ENCODE data around the gene MMP21.

Gene MMP21

DNA sequence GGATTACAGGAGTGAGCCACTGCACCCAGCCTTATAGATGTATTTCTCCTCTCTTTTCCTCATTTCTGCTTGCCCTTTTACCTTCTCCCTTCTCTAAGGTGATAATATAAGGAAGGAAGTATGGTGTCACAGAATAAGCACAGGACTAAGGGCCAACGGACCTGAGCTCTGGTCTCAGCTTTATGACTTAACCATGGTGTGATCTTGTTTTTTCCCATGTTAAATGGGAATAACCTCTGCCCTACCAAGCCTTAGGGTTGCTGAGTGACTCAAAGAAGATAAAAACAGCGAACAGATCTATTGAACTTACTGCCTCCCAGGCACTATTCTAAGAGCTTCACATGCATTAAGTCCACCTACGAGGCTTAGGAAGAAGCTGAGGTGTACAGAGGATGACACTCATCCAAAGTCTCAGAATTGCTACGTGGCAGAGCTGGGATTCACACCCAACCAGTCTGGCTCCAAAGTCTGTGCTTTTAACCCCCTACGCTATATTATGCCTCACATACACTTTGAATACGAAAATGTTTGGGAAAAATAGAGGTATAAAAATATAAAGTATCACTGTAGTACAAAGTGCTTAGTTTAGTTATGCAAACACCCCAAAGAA is 41.8 kb upstream of the MMP21 start:
- TF ChIP-seq REST (IDR thresholded peaks at IDR 0.05; ENCODE audit: insufficient read depth in 1 of 2, low read depth in 2 of 2, low read length in 2 of 2) (no peak), POLR2AphosphoS5 (IDR thresholded peaks at IDR 0.05; ENCODE audit: low read depth, low read length) (no peak), FOXP2 (optimal IDR thresholded peaks at IDR 0.05; ENCODE audit: borderline replicate concordance, extremely low read depth, extremely low read length, insufficient read depth) (no peak), SIN3A (IDR thresholded peaks at IDR 0.05; ENCODE audit: borderline replicate concordance, insufficient read depth, low read length) (no peak), TAF1 (IDR thresholded peaks at IDR 0.05; ENCODE audit: borderline replicate concordance, insufficient read depth, low read length) (no peak)

DNA sequence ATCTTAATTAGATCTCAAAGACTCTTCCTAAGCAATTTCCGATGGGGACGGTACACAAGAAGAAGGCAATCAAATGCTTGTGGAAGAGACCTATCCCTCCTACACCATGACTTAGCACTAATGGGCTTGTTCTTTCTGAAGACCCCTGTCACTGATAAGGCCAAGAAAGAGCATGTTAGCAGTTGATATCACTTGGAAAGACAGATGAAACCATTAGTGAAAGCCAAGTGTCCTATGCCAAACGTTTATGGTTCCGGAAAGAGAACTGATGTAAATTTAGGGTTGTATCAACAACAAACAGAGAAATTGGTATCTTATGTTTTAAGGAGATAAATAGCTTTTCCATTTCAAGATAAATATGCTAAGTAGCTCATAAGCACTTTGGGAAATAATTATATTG is 40.9 kb upstream of the MMP21 start:
- no peak for TF ChIP-seq TAF1 (IDR thresholded peaks at IDR 0.05; ENCODE audit: borderline replicate concordance, insufficient read depth, low read length)

GRCh38 chr10:125815764-125816163 is 40.1 kb upstream of the MMP21 start:
- TF ChIP-seq SIN3A (IDR thresholded peaks at IDR 0.05; ENCODE audit: borderline replicate concordance, insufficient read depth, low read length) = no peak
- TF ChIP-seq FOXP2 (optimal IDR thresholded peaks at IDR 0.05; ENCODE audit: borderline replicate concordance, extremely low read depth, extremely low read length, insufficient read depth) = no peak
- no peak for TF ChIP-seq TAF1 (IDR thresholded peaks at IDR 0.05; ENCODE audit: borderline replicate concordance, insufficient read depth, low read length)
- TF ChIP-seq POLR2AphosphoS5 (IDR thresholded peaks at IDR 0.05; ENCODE audit: low read depth, low read length) = no peak
- TF ChIP-seq REST (IDR thresholded peaks at IDR 0.05; ENCODE audit: insufficient read depth in 1 of 2, low read depth in 2 of 2, low read length in 2 of 2) = no peak

DNA sequence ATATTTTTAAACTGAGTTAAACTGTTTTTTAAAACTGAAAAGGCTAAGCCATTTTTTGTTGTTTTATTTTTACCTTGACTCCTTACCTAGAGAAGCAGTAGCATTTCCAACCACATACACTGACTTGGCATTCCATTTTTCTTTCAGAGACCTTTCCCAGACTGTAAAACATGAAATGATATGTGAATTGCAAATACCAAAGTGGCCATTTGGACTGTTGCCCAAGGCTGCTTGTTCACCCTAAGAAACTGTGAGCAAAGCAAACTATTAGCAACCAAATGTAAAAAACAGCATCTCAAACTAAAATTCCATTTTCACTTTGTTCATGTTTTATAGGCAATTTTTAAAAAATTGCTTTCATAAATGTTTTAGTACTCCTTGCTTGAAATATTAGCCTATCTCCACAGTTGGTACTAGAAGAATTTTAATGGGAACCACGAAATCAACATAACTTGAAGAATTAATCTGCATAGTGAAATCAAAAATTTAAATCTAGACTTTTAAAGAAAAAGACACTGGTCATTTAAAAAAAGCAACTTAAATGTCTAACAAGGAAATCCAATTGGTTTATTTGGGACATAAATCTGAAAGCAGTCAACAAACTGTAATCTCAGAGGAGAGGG is 36.6 kb upstream of the MMP21 start:
- TF ChIP-seq POLR2AphosphoS5 (IDR thresholded peaks at IDR 0.05; ENCODE audit: low read depth, low read length) (no peak), FOXP2 (optimal IDR thresholded peaks at IDR 0.05; ENCODE audit: borderline replicate concordance, extremely low read depth, extremely low read length, insufficient read depth) (no peak), SIN3A (IDR thresholded peaks at IDR 0.05; ENCODE audit: borderline replicate concordance, insufficient read depth, low read length) (no peak), REST (IDR thresholded peaks at IDR 0.05; ENCODE audit: insufficient read depth in 1 of 2, low read depth in 2 of 2, low read length in 2 of 2) (no peak), TAF1 (IDR thresholded peaks at IDR 0.05; ENCODE audit: borderline replicate concordance, insufficient read depth, low read length) (no peak)

DNA sequence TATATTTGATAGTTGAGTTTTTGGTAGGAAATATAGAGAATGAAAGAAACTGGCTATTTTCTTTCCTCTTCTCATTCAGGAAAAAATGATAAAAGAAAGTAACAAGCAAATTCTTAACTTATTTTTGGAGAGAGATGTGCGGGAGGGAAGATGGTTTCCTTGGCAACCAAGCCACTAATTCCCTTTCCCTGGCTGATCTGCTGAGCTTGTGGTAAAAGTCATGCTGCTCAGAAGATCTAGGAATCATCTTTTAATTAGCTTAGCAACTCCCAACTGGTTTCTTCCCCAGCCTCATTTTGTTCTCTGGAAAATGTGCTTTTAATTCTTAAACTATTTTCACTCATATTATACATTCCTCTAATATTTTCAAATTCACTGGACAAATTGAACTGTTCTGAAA is 35.6 kb upstream of the MMP21 start:
- no peak for TF ChIP-seq FOXP2 (optimal IDR thresholded peaks at IDR 0.05; ENCODE audit: borderline replicate concordance, extremely low read depth, extremely low read length, insufficient read depth)
- no peak for TF ChIP-seq TAF1 (IDR thresholded peaks at IDR 0.05; ENCODE audit: borderline replicate concordance, insufficient read depth, low read length)
- no peak for TF ChIP-seq SIN3A (IDR thresholded peaks at IDR 0.05; ENCODE audit: borderline replicate concordance, insufficient read depth, low read length)
- TF ChIP-seq REST (IDR thresholded peaks at IDR 0.05; ENCODE audit: insufficient read depth in 1 of 2, low read depth in 2 of 2, low read length in 2 of 2) = no peak
- no peak for TF ChIP-seq POLR2AphosphoS5 (IDR thresholded peaks at IDR 0.05; ENCODE audit: low read depth, low read length)
